Measurements from ENCODE around the gene AKR1D1.

DNA sequence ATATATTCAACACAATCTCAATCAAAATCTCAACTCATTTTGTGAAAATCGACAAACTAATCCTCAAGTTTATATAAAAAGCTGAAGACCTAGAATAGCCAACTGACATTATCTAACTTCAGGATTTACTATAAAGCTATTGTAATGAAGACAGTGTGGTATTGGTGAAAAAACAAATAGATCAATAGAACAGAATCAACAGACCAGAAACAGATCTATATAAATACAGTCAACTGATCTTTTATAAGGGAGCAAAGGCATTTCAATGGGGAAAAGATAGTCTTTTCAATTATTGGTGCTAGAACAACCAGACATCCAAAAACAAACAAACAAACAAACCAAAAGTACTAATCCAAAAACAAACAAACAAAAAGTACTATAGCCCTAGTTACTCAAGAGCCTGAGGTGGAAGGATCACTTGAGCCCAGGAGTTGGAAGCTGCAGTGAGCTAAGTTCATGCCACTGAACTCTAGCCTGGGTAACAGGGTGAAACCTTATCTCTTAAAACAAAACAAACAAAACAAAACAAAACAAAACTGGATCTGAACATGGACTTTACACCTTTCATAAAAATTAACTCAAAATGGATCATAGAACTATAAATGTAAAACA lies 26.6 kb upstream of the AKR1D1 start:
- TF ChIP-seq, protein P1, sequence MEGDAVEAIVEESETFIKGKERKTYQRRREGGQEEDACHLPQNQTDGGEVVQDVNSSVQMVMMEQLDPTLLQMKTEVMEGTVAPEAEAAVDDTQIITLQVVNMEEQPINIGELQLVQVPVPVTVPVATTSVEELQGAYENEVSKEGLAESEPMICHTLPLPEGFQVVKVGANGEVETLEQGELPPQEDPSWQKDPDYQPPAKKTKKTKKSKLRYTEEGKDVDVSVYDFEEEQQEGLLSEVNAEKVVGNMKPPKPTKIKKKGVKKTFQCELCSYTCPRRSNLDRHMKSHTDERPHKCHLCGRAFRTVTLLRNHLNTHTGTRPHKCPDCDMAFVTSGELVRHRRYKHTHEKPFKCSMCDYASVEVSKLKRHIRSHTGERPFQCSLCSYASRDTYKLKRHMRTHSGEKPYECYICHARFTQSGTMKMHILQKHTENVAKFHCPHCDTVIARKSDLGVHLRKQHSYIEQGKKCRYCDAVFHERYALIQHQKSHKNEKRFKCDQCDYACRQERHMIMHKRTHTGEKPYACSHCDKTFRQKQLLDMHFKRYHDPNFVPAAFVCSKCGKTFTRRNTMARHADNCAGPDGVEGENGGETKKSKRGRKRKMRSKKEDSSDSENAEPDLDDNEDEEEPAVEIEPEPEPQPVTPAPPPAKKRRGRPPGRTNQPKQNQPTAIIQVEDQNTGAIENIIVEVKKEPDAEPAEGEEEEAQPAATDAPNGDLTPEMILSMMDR (IDR thresholded peaks at IDR 0.05), result no peak
- no peak for TF ChIP-seq EZH2phosphoT487 (IDR thresholded peaks at IDR 0.05)

Data from neural progenitor cell (in vitro differentiated cells).